Ramos (cell line): ENCODE data around the gene SGSM1.

Source experiments
- in situ Hi-C: fragments of 300-500 bp; cut with MboI; formaldehyde crosslinking; loops from one replicate; pipeline ENCODE4 v1.14.3; 2022; ENCODE audit warnings: low sequenced_read_pairs; ENCODE audit not compliant: unreplicated experiment

Gene SGSM1

GRCh38 chr22:24947881-24948280, 141.9 kb downstream of the SGSM1 start:
- in situ Hi-C loops = no loop called here

- in situ Hi-C loops = no loop called here
These were observed 142.6 kb downstream of the SGSM1 start for GRCh38 chr22:24948356-24949202.

DNA sequence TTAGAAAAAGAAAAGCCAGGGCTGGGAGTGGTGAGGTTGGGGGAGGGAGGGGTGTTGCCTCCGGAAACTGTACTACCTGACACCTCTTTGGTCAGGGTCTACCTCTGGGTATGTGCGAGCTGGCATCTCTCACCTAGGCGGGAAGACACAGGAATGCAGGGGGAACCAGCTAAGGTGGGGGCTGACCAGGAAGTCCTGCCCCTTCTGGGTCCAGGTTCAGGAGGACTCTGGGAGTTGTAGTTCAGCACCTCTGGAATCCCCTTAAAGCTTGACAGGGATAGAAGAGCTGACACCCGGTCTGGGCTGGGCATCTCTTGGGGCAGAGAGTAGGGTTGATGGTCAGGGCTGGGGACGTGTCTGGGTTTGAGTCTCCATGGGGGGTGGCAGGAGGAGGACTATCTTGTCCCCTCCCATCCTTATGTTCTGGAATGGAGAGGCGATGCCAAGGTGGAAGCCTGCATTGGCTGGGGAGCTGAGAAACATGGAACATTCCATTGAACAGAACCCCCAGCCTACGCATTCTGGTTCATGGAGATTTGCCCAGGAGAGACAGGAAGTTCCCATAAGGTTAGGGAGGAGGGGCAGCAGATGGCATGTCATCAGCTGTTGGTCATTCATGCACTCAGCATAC, 144.4 kb downstream of the SGSM1 start:
- in situ Hi-C loops = loop anchor here (5.0 kb wide), 1 partner anchor 97 kb away; no protein-coding TSS in a partner anchor

DNA sequence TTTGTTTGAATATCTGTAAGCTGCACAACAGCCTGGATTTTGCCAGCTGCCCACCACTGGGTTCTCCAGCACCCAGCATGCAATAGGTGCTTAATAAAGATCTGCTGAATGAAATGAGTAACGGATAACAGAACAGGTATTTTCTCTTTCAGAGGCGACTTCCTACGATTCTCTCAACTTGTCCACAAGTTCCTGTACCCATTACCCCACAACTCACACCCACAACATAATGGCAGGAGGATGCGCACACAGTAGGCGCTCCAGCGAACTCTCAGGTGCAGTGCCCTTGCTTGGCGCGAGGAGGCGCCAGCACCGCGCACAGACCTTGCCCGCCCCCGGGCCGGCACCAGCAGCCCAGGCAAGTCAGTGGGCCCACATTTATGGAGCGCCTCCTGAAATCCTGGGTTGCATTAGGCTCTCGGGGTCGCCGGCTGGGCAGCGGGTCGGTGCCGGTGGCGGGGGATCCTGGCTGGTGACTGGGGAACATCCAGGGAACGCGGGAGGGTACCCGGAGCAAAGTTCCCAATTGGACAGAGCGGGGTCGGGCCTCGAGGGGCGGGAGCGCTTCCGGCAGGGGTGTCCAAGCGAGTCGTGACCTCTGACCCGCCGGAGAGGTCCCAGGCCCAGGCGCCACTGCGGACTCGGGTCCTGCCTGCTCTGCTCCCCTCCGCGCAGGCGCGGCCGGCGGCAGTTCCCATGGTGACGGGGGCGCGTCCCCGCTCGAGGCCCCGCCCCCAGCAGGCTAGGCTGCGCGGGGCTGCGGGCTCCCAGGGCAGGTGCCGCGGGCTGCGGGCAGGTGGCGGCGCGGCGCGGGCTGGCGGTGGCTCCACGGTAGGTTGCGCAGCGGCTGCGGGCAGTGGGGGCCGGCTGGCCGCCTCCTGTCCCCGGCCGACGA, 146.2 kb downstream of the SGSM1 start, which contains the start of gene KIAA1671:
TSS of gene KIAA1671 (plus strand) at position 775 of the 895 bp plus-strand sequence. CDS start 75,284 bp downstream, outside the sequence.
- in situ Hi-C loops = loop anchor here (5.0 kb wide), 1 partner anchor 95 kb away; no protein-coding TSS in a partner anchor

DNA sequence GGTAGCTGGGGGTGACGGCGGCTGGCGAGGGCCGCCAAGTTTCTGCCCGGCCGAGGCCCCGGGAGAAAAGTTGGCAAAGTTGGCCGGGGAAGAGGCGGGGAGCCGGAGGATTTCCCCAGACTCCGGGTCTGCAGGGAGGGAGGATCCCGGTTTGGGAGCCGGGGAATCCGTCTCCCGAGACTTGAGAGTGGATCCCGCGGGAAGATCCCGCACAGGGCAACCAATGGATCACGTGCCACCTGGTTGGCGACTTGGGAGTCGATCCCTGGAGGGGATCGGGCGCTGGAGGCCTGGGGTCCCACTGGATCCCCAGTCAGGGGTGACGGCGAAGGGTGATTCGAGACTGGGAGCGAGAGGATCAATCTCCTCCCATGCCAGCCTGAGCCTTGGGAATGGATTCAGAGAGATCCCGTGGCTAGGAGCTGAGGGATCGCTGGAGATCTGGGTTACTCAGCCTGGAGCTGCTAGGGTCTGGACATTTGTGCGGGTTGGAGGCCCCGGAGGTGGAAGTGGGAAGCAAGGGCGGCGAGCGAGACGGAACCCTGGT, 146.9 kb downstream of the SGSM1 start:
- in situ Hi-C loops = loop anchor here (5.0 kb wide), 1 partner anchor 94 kb away; no protein-coding TSS in a partner anchor

GRCh38 chr22:24953384-24954113, 147.5 kb downstream of the SGSM1 start:
- in situ Hi-C loops = loop anchor here (5.0 kb wide), 1 partner anchor 94 kb away; no protein-coding TSS in a partner anchor

DNA sequence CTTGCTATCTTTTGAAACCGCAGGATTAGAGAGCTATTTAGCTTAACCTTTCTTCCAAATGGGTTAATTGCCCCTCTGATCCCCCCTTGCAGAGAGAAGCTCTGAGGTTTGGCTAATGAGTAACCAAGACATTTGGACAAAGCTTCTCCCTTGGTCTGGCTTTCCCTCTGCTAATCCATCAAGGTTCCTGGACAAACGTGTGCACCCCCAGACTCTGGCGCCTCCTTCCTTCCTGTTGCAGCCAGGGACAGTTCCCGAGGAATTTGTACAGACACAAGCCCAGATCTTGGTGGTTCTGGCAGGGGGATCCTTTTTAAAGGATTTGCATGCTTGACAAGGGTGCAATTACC, 148.1 kb downstream of the SGSM1 start:
- in situ Hi-C loops = loop anchor here (5.0 kb wide), 1 partner anchor 93 kb away; no protein-coding TSS in a partner anchor

DNA sequence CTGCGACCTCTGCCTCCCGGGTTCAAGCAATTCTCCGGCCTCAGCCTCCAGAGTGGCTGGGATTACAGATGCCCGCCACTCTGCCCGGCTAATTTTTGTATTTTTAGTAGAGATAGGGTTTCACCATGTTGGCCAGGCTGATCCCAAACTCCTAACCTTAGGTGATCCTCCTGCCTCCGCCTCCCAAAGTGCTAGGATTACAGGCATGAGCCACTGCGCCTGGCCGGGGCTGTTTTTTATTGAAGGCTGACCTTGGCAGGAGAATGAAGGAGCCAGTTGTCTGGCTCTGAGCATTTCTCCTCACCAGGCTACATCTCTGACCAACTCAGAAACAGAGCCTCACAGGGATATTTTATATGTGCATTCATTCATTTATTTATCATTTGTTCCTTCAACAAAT, 148.8 kb downstream of the SGSM1 start:
- in situ Hi-C loops = loop anchor here (5.0 kb wide), 1 partner anchor 92 kb away; no protein-coding TSS in a partner anchor

DNA sequence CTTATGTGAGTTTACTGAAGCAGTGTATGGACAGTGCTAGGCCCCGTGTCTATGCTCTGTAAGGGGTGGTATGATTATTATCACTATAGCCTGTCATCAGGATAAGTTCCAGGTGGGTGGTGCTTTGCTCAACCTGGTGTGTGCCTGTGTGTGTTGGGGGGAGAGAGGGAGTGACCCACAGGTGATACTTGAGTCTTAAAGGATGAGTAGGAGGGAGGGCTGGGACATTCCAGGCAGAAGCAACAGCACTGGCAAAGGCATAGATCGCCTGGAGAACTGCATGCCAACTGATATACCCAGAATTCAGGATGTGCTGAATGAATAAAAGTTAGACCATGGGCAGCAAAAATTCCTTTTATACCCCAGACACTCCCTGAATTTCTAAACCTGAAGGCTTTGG, 151.0 kb downstream of the SGSM1 start:
- in situ Hi-C loops = no loop called here

- in situ Hi-C loops = no loop called here
These were observed 155.3 kb downstream of the SGSM1 start for GRCh38 chr22:24961217-24961844.

DNA sequence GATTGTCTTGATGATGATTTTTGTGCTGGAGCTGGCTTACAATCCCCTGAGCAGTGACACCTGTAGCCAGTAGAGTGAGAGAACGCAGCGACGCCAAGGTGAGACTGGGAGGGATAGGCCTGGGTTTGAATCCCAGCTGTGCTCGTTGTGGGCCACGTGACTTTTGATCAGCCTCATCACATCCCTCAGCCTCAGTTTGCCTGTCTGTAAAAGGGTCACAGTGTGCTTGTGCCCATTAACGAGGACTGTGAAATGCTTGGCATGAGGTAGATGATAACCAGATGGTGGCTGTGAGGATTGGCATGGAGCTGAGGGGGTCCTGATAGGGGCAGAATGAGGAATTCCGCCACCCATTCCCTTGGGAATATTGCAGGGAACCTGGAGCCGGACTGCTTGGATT, 156.1 kb downstream of the SGSM1 start:
- in situ Hi-C loops = no loop called here

- in situ Hi-C loops = no loop called here
These were observed 156.8 kb downstream of the SGSM1 start for GRCh38 chr22:24962835-24963234.

DNA sequence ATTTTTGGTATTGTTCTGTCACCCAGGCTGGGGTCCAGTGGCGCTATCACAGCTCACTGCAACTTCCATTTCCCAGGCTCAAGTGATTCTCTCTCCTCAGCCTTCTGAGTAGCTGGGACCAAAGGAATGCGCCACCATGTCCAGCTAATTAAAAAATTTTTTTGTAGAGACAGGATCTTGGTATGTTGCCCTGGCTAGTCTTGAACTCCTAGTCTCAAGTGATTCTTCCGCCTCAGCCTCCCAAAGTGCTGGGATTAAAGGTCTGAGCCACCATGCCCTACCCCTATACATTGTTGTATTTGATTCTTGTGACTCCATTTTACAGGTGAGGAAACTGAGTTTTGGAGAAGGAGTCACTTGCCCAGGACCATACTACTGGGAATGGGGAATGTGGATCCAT, 158.4 kb downstream of the SGSM1 start:
- in situ Hi-C loops = no loop called here

- in situ Hi-C loops = no loop called here
These were observed 160.0 kb downstream of the SGSM1 start for GRCh38 chr22:24965822-24966626.

DNA sequence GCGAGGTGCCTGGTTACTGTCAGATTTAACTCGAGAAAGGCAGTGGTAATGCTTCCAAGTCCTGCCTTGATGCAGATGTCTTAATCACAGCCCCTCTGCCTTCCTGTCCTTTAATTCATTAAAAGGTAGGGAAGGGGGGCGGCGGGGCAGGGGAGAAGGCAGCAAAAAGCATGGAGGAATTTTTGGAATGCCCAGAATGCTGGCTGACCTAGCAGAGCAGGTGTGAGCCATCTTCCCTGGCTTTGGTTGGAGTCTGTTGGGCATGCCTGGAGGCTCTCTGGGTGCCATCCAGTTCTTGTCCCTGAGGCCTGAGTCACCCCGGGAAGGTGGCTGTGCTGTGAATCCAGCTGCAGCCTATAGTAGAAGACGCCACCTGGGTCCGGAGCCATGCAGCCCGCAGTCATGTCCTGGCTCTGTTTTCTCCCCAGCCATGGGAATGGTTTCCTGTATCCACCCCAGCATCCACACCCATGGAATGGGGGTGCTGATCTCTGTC, 162.1 kb downstream of the SGSM1 start:
- in situ Hi-C loops = no loop called here

- in situ Hi-C loops = no loop called here
These were observed 163.7 kb downstream of the SGSM1 start for GRCh38 chr22:24969560-24970301.

DNA sequence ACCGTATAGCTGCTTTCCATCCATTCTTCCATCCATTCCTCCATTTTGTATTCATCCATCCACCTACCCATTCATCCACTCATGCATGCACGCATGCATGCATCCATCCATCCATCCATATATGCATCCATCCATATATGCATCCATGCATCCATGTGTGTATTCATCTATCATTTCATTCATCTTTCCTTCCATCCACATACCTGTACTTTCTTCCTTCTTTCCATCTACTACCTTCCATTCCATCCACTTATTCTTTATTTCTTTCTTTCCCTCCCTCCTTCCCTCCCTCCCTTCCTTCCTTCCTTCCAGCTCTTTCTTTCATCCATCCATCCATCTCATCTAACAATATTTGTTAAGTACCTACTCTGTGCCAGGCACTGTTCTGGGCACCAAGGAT, 166.4 kb downstream of the SGSM1 start:
- in situ Hi-C loops = no loop called here
